HepG2 (cell line): Measurements from ENCODE around the gene CD300LD. TPM values are rescaled to one million over a fixed set of nuclear protein-coding genes. Genes with fewer than 3 reads are reported as not detected.

Source experiments
- ATAC-seq: fragments of 200-7000 bp; cut with Tn5 transposase; 3 replicates; pipeline ENCODE4 v1.9.1; 2020; ENCODE audit warnings: mild to moderate bottlenecking, moderate library complexity
- BruUV-seq: library from RNA; stranded (reverse); fragments of 400-500 nt; replicated peaks from 2 replicates; lab custom pipeline; 2021; lab: Mats Ljungman, UMichigan
- CTCF ChIA-PET: fragments of 300-600 bp; formaldehyde crosslinking; extraction: SDS; loops from one replicate; lab custom pipeline; 2021; ENCODE audit warnings: low total read pairs, inconsistent platforms, low intra/inter-chr PET ratio; lab: Yijun Ruan, JAX
- POLR2A ChIA-PET: fragments of 350-600 bp; sonication (Branson Sonifier 250); formaldehyde crosslinking; loops from one replicate; lab custom pipeline; 2020; ENCODE audit warnings: antibody characterized with exemption, inconsistent platforms; lab: Yijun Ruan, JAX
- DNase-seq: peaks from one replicate; pipeline ENCODE4 v3.0.0-alpha.2; 2015; ENCODE audit warnings: low spot score
- FAIRE-seq: peaks from 3 replicates; lab custom pipeline; 2011; peaks lifted over from hg19 to GRCh38; lab: Jason Lieb, UNC
- H2AFZ ChIP-seq: one replicate; pipeline ENCODE4 v1.6.1; 2011; ENCODE audit warnings: low read length, inconsistent platforms
- H3K27ac ChIP-seq: fragments of 300-600 bp; 3 replicates; pipeline ENCODE4 v1.8.0; 2011; ENCODE audit warnings: mixed run types, mild to moderate bottlenecking, mixed read lengths, low read length, inconsistent platforms; ENCODE audit not compliant: insufficient read depth; ENCODE audit errors: extremely low read length
- H3K27me3 ChIP-seq, 2 experiments: fragments of 200-600 bp in 1 of 2; 2 replicates in 1 of 2; 3 replicates in 1 of 2; pipeline versions ENCODE4 v1.6.0 to v1.8.0; 2011; ENCODE audit warnings: low read length in 2 of 2, mild to moderate bottlenecking in 2 of 2, moderate library complexity in 2 of 2, inconsistent platforms in 1 of 2; ENCODE audit not compliant: insufficient read depth in 2 of 2, control insufficient read depth in 1 of 2
- H3K36me3 ChIP-seq, 2 experiments: fragments of 200-600 bp in 1 of 2; replicated peaks in 1 of 2; 2 replicates in 1 of 2; 3 replicates in 1 of 2; pipeline versions ENCODE4 v1.5.1 to v1.8.0; 2011; ENCODE audit warnings: low read length in 2 of 2, inconsistent platforms in 1 of 2; ENCODE audit not compliant: insufficient read depth in 2 of 2, control insufficient read depth in 1 of 2
- H3K4me1 ChIP-seq: 2 replicates; pipeline ENCODE4 v1.5.1; 2012; ENCODE audit warnings: low read length, inconsistent platforms; ENCODE audit not compliant: insufficient read depth
- H3K4me2 ChIP-seq: 2 replicates; pipeline ENCODE4 v1.6.0; 2011; ENCODE audit warnings: low read depth, low read length, inconsistent platforms
- H3K4me3 ChIP-seq, 3 experiments: fragments of 200-600 bp in 1 of 3; sonication (generic), shearing (Covaris generic) in 1 of 3; replicated peaks in 1 of 3; 2 replicates each; pipeline ENCODE4 v1.5.1; 2011 to 2016; ENCODE audit warnings: low read length in 3 of 3, inconsistent platforms in 2 of 3, low read depth in 2 of 3, mild to moderate bottlenecking in 2 of 3, control low read depth in 1 of 3, mixed read lengths in 1 of 3; ENCODE audit not compliant: insufficient read depth in 1 of 3
- H3K79me2 ChIP-seq: one replicate; pipeline ENCODE4 v1.6.1; 2011; ENCODE audit warnings: low read length, inconsistent platforms; ENCODE audit not compliant: insufficient read depth
- H3K9ac ChIP-seq: 2 replicates; pipeline ENCODE4 v1.6.0; 2011; ENCODE audit warnings: mild to moderate bottlenecking, low read depth, low read length, inconsistent platforms; ENCODE audit not compliant: insufficient read depth
- H3K9me3 ChIP-seq: 2 replicates; pipeline ENCODE4 v1.5.1; 2012; ENCODE audit warnings: mild to moderate bottlenecking, low read length
- H4K20me1 ChIP-seq: 2 replicates; pipeline ENCODE4 v1.6.0; 2011; ENCODE audit warnings: inconsistent platforms, mild to moderate bottlenecking, low read length, moderate library complexity; ENCODE audit not compliant: insufficient read depth
- CAMTA2 ChIP-seq: sonication (generic); formaldehyde crosslinking; IDR thresholded peaks from 2 replicates; pipeline ENCODE4 v1.4.0; 2020; ENCODE audit warnings: mild to moderate bottlenecking, missing genetic modification reagents, borderline replicate concordance
- ELF1 ChIP-seq: sonication (generic); formaldehyde crosslinking; IDR thresholded peaks from 2 replicates; pipeline ENCODE4 v1.4.0; 2020; ENCODE audit warnings: missing genetic modification reagents
- GLMP ChIP-seq: sonication (generic); formaldehyde crosslinking; IDR thresholded peaks from 2 replicates; pipeline ENCODE4 v1.9.0; 2021; ENCODE audit warnings: missing genetic modification reagents, mild to moderate bottlenecking, borderline replicate concordance
- MZF1 ChIP-seq: sonication (generic); formaldehyde crosslinking; IDR thresholded peaks from 2 replicates; pipeline ENCODE4 v1.8.1; 2023; ENCODE audit warnings: mild to moderate bottlenecking, missing genetic modification reagents, borderline replicate concordance
- PCBP1 ChIP-seq: fragments of 200-400 bp; formaldehyde crosslinking; IDR thresholded peaks from 2 replicates; pipeline ENCODE4 v1.6.1; 2017; ENCODE audit warnings: mild to moderate bottlenecking, low read depth, low read length, borderline replicate concordance
- PPARG ChIP-seq: conservative IDR thresholded peaks from 2 replicates; pipeline ENCODE4 v1.6.1; 2016; ENCODE audit warnings: missing biosample characterization, missing genetic modification reagents
- RBFOX2 ChIP-seq: fragments of 200-400 bp; formaldehyde crosslinking; IDR thresholded peaks from 2 replicates; pipeline ENCODE4 v1.6.1; 2017; ENCODE audit warnings: low read depth, mild to moderate bottlenecking, low read length
- THYN1 ChIP-seq: sonication (generic); formaldehyde crosslinking; IDR thresholded peaks from 2 replicates; pipeline ENCODE4 v1.8.1; 2023; ENCODE audit warnings: low read depth, mild to moderate bottlenecking, moderate library complexity, missing genetic modification reagents, borderline replicate concordance
- ZBTB7A ChIP-seq: sonication (generic); formaldehyde crosslinking; IDR thresholded peaks from 2 replicates; pipeline ENCODE4 v1.8.0; 2022; ENCODE audit warnings: mild to moderate bottlenecking, missing genetic modification reagents
- ZEB1 ChIP-seq: IDR thresholded peaks from 2 replicates; pipeline ENCODE4 v1.6.1; 2012; ENCODE audit warnings: mild to moderate bottlenecking, low read depth, inconsistent platforms; ENCODE audit not compliant: insufficient replicate concordance
- ZMAT5 ChIP-seq: sonication (generic); formaldehyde crosslinking; IDR thresholded peaks from 2 replicates; pipeline ENCODE4 v1.5.0; 2020; ENCODE audit warnings: mild to moderate bottlenecking, low read depth, missing genetic modification reagents, borderline replicate concordance
- ZNF260 ChIP-seq: sonication (generic); formaldehyde crosslinking; IDR thresholded peaks from 2 replicates; pipeline ENCODE4 v1.4.0; 2020; ENCODE audit warnings: missing genetic modification reagents, low read depth, mild to moderate bottlenecking, borderline replicate concordance
- ZNF326 ChIP-seq: sonication (generic); formaldehyde crosslinking; IDR thresholded peaks from 2 replicates; pipeline ENCODE4 v1.4.0; 2020; ENCODE audit warnings: missing genetic modification reagents, borderline replicate concordance
- ZNF530 ChIP-seq: sonication (generic); formaldehyde crosslinking; IDR thresholded peaks from 2 replicates; pipeline ENCODE4 v1.5.0; 2020; ENCODE audit warnings: low read depth, mild to moderate bottlenecking, missing genetic modification reagents
- ZNF672 ChIP-seq: sonication (generic); formaldehyde crosslinking; IDR thresholded peaks from 2 replicates; pipeline ENCODE4 v1.8.1; 2022; ENCODE audit warnings: missing genetic modification reagents
- ZNF691 ChIP-seq: sonication (generic); formaldehyde crosslinking; IDR thresholded peaks from 2 replicates; pipeline ENCODE4 v1.4.0; 2020; ENCODE audit warnings: missing genetic modification reagents, low read depth, mild to moderate bottlenecking, borderline replicate concordance
- ZNF703 ChIP-seq: sonication (generic); formaldehyde crosslinking; IDR thresholded peaks from 2 replicates; pipeline ENCODE4 v1.5.1; 2020; ENCODE audit warnings: missing genetic modification reagents, mild to moderate bottlenecking, moderate library complexity, borderline replicate concordance
- WGBS: methylation state at CpG from one replicate; pipeline ENCODE4 v1.1.6; 2017; ENCODE audit warnings: low lambda C conversion rate; 5-methylcytosine and 5-hydroxymethylcytosine counted together
- in situ Hi-C: cut with HindIII; loops from 2 replicates; pipeline ENCODE4 v1.10.0; 2017; ENCODE audit warnings: low pct_unique_long_range_greater_than_20kb; ENCODE audit not compliant: extremely low pct_ligation_motif_present
- intact Hi-C: fragments of 100-400 bp; cut with micrococcal nuclease; formaldehyde crosslinking; loops from one replicate; pipeline ENCODE4 v1.10.0; 2022; ENCODE audit not compliant: unreplicated experiment
- polyA plus RNA-seq, 8 experiments: library from polyadenylated mRNA; depleted of rRNA in 3 of 8; stranded (reverse) in 7 of 8; unstranded in 1 of 8; fragments of >200 nt; fragmentation: Illumina TruSeq in 4 of 8; extraction: Trizol in 4 of 8; gene quantifications; 2 replicates each; pipeline versions ENCODE4 v1.2.1 to v1.2.3, GENCODE V29; 2011 to 2016; ENCODE audit warnings: low read depth in 4 of 8, missing spikeins in 1 of 8, mixed read lengths in 1 of 8; ENCODE audit not compliant: insufficient read depth in 1 of 8
- total RNA-seq, 5 experiments: library from RNA; depleted of rRNA; stranded (reverse); fragments of >200 nt; fragmentation: Illumina TruSeq; extraction: Trizol; gene quantifications; 2 replicates each; pipeline ENCODE4 v1.2.3, GENCODE V29; 2016; ENCODE audit warnings: low read depth in 1 of 5
- TF ChIP-seq, protein P1 (sequence below): sonication (generic); formaldehyde crosslinking; IDR thresholded peaks from 2 replicates; pipeline ENCODE4 v1.8.0; 2022; ENCODE audit warnings: low read depth, missing genetic modification reagents

Gene CD300LD
- total and polyA plus RNA-seq, 2 of the 13 experiments (the other 11 are each of a cell fraction or from before 2014, with no cell fraction given): not detected

GRCh38 chr17:74607221-74607620 lies 15.1 kb upstream of the CD300LD start (continued):
- no peak for TF ChIP-seq ZNF326
- no peak for TF ChIP-seq ZNF260
- no peak for TF ChIP-seq RBFOX2
- TF ChIP-seq ZMAT5 (CRISPR knock-in tag): no peak
- no peak for TF ChIP-seq ZNF672
- TF ChIP-seq, all 625 proteins: peak for 0

- DNase-seq (no peak), ATAC-seq (no peak), FAIRE-seq (no peak)
- CTCF ChIA-PET: no interaction called here
- no TSS peak for BruUV-seq
- TF ChIP-seq THYN1 (CRISPR knock-in tag) (no peak), CAMTA2 (CRISPR knock-in tag) (no peak), ZBTB7A (CRISPR knock-in tag) (no peak), ZEB1 (no peak), ZNF530 (CRISPR knock-in tag) (no peak), ZNF691 (CRISPR knock-in tag) (no peak), PCBP1 (no peak), MZF1 (CRISPR knock-in tag) (no peak), ELF1 (CRISPR knock-in tag) (no peak), PPARG (CRISPR knock-in tag) (no peak), ZNF703 (CRISPR knock-in tag) (no peak), GLMP (CRISPR knock-in tag) (no peak)
- TF ChIP-seq, protein P1, sequence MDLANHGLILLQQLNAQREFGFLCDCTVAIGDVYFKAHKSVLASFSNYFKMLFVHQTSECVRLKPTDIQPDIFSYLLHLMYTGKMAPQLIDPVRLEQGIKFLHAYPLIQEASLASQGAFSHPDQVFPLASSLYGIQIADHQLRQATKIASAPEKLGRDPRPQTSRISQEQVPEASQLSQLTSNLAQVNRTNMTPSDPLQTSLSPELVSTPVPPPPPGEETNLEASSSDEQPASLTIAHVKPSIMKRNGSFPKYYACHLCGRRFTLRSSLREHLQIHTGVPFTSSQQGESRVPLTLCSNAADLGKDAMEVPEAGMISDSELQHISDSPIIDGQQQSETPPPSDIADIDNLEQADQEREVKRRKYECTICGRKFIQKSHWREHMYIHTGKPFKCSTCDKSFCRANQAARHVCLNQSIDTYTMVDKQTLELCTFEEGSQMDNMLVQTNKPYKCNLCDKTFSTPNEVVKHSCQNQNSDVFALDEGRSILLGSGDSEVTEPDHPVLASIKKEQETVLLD (CRISPR knock-in tag): no peak
- no peaks in the 10 kb centered on the region for H3K9me3 ChIP-seq
- H3K27me3 ChIP-seq: peaks cover 8 to 54% of the 10 kb centered on the region in 2 experiments
- H3K4me1 ChIP-seq: no peaks in the 10 kb centered on the region
- H3K36me3 ChIP-seq: no peaks in the 10 kb centered on the region
- intact Hi-C loops: no loop called here
- no peak overlapping the region for H2AFZ ChIP-seq
- WGBS: 3% methylated on average over 8 of the region's 8 CpGs
- no peak overlapping the region for H3K9ac ChIP-seq
- POLR2A ChIA-PET: no interaction called here
- in situ Hi-C loops: no loop called here
- H3K4me2 ChIP-seq: no peak overlapping the region
- H3K79me2 ChIP-seq: no peaks in the 10 kb centered on the region
- no peak overlapping the region for H3K27ac ChIP-seq
- H3K4me3 ChIP-seq: no peak overlapping the region
- peaks cover 3% of the 10 kb centered on the region for H4K20me1 ChIP-seq
Observed at GRCh38 chr17:74606050-74606449, 14.0 kb upstream of the CD300LD start.
